GM19467 (cell line): ENCODE results near the gene CCDC40.
"Not testable (repeated sequence)": the region's sequence is repeated elsewhere in the genome, so short reads cannot be mapped to it uniquely, and the experiment has no call there.

Experiments used
- ATAC-seq: cut with Tn5 transposase; IDR thresholded peaks from one replicate; pipeline ENCODE4 v1.9.1; 2021; ENCODE audit warnings: mild to moderate bottlenecking, moderate library complexity; ENCODE audit not compliant: unreplicated experiment

The CCDC40 gene

GRCh38 chr17:80035937-80036714, at the start of gene CCDC40:
TSS of gene CCDC40 (plus strand) at chr17:80036642. CDS start at chr17:80036663, 21 bp downstream.
- ATAC-seq: no peak

- ATAC-seq: no peak
Measured at GRCh38 chr17:79987187-79987934, 49.1 kb upstream of the CCDC40 start.

GRCh38 chr17:79987935-79988184, 48.6 kb upstream of the CCDC40 start:
- ATAC-seq: no peak

- no peak for ATAC-seq
Measured at GRCh38 chr17:79988185-79988971, 48.1 kb upstream of the CCDC40 start.

GRCh38 chr17:79989106-79989835, 47.2 kb upstream of the CCDC40 start:
- ATAC-seq: no peak

- ATAC-seq: no peak
Measured at GRCh38 chr17:79990051-79990592, 46.3 kb upstream of the CCDC40 start.

GRCh38 chr17:79990704-79991103, 45.7 kb upstream of the CCDC40 start:
- ATAC-seq: no peak

GRCh38 chr17:79991140-79991923, 45.1 kb upstream of the CCDC40 start:
- ATAC-seq: no peak

GRCh38 chr17:79991924-79992648, 44.4 kb upstream of the CCDC40 start:
- ATAC-seq: no peak

GRCh38 chr17:79992649-79993389, 43.6 kb upstream of the CCDC40 start:
- ATAC-seq: no peak

- ATAC-seq: no peak
Measured at GRCh38 chr17:79993390-79994227, 42.8 kb upstream of the CCDC40 start.

GRCh38 chr17:79994228-79994569, 42.2 kb upstream of the CCDC40 start:
- ATAC-seq: not testable (repeated sequence)

- ATAC-seq: no peak
Measured at GRCh38 chr17:79994602-79995001, 41.8 kb upstream of the CCDC40 start.

GRCh38 chr17:79995696-79996095, 40.7 kb upstream of the CCDC40 start:
- ATAC-seq: no peak

GRCh38 chr17:79996291-79996690, 40.2 kb upstream of the CCDC40 start:
- no peak for ATAC-seq

GRCh38 chr17:79997011-79997660, 39.3 kb upstream of the CCDC40 start:
- no peak for ATAC-seq

GRCh38 chr17:80000136-80000535, 36.3 kb upstream of the CCDC40 start:
- ATAC-seq: no peak
